GM11168 (cell line): ENCODE results near the gene EHBP1L1.

Experiments used
- in situ Hi-C: fragments of 300-500 bp; cut with MboI; formaldehyde crosslinking; loops from one replicate; pipeline ENCODE4 v1.12.0; 2022; ENCODE audit warnings: low sequenced_read_pairs; ENCODE audit not compliant: unreplicated experiment

The EHBP1L1 gene

DNA sequence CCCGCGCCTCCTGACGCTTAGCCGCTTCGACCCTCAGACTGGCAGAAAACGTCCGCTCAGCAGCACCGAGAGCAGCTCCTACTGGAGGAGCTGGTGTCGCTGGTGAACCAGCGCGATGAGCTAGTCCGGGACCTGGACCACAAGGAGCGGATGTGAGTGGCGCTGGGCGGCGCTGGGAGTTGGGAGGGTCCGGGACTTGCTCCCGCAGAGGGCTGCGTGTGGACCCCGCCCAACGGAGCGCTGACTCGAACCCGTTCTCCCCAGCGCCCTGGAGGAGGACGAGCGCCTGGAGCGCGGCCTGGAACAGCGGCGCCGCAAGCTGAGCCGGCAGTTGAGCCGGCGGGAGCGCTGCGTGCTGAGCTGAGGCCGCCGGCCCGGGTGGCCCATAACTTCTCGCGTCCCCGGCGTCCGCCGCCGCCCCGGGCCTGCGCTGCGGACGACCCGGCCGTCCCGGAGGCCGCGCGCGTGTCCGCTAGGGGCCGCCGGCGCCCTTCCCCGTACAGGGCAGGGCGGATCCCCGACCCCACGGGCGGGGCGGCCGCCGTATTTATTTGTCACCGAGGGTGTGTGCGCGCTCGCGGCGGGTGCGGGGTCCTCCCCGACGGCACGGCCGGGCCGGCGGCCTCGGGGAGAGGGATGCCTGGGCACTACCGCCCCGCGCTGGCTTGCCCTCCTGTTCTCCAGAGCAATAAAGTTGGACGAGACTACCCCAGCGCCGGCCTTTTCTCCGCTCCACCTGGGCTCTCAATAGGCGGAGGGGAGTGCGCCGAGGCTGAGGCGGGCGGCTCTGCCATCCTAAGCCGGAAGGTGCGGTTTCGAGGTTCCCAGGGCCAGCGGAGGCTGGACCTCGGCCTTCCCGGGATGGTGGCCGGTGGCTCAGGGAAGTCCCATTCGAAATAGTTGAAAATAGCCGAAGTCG is 16.3 kb downstream of the EHBP1L1 start:
- in situ Hi-C loops: no loop called here

DNA sequence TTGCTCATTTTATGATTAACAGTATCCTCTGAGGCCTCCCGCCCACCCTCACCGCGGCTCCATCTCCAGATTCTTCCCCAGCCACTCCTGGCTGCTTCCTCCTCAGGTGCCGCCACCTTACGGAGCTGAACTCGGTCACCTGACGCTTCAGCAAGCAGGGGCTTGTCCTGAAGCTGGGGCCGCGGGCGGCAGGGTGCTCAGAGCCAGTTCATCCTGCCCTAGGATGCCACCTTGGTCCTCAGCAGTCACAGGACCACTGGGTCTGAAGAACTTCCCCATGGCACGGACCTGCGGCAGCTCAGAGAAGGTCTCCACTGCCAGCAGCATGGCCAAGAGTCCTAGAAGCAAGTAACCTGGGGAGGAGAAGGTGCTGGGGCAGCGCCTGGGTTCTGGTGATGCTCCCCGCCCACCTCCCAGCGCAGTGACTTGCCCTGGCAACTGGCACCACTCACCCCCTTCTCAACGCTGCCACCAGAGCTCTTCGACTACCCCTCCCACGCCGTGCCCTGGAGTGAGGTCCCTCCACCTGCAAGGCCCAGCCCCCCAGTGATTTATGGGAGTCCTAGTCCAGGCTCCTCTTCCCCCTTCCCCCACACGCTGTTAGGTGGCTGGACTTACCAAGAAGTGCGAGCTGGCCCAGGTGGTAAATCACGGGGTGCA is 17.1 kb downstream of the EHBP1L1 start:
- in situ Hi-C loops: no loop called here

- in situ Hi-C loops: no loop called here
Observed at GRCh38 chr11:65593518-65594414, 17.9 kb downstream of the EHBP1L1 start.

DNA sequence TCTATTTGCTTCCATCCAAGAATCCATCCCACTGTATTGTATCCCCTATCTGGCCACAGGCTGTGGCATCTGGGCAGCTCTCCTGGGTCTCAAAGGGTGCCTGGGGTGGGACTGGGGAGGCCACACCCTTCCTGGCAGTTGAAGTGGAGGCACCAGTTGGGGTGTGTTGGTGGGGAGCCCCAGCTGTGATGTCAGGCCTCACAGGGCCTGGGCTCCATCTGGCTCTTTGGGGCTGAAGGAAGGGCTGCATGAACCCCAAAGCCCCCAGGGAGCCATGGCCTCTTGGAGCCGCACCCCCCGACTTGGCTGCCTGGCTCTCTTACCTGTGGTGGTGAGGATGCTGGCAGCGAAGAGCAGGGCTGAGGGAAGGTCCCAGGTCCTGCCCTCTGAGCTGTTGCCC is 19.3 kb downstream of the EHBP1L1 start:
- in situ Hi-C loops: no loop called here

DNA sequence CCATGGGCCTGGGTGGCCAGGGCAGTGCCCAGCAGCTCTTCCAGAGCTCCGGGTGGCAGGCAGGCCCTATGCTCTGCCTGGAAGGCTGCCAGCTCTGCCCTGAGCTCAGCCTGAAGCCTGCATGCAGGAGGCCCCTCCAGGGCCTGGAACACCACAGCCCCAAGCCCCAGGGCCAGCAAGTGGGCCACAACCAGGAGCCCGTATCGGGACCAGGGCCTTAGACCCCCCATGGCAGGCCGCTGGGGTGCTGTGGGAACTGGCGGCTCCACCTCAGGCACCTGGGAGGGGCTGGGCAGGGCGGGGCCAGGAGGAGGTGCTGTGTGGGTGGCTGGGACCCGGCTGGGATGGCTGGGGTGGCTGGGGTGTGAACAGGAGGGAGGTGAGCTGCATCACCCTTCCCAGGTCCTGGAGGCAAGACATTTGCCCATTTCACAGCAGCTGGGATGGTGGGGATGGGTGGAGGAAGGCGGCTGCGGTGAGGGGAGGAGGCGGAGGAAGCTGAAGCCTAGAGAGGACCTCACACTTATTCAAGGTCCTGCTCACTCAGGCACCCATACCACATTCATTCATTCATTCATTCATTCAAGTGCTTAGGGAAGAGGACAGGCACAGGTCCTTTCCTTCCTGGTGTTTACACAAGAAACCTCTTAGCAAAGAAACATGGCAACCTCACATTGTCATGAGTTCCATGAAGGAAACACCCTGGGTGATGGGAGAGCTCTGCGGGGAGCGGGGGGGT is 19.9 kb downstream of the EHBP1L1 start, which contains the start of gene KCNK7:
Gene KCNK7, minus strand, starts transcription at position 258 of the 739 bp plus-strand sequence. Its CDS starts 28 bp downstream, at position 230.
- in situ Hi-C loops: no loop called here

DNA sequence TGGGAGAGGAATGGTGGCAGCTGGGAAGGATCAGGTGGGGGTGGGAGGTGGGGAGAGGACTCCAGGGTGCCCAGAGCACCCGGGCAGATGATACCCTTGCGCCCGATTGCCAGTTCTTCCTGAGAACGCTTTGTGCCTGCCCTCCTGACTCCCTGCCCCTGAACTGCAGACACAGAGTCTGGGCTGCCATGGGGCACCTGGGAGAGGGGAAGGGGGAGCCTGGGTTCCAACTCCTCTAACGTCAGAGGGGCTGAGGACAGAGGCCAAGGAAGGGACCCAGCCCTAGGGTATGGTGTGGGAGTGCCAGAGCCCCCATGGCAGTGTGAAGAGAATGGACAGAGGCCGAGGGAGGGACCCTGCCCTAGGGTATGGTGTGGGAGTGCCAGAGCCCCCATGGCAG is 20.7 kb downstream of the EHBP1L1 start:
- in situ Hi-C loops: no loop called here

DNA sequence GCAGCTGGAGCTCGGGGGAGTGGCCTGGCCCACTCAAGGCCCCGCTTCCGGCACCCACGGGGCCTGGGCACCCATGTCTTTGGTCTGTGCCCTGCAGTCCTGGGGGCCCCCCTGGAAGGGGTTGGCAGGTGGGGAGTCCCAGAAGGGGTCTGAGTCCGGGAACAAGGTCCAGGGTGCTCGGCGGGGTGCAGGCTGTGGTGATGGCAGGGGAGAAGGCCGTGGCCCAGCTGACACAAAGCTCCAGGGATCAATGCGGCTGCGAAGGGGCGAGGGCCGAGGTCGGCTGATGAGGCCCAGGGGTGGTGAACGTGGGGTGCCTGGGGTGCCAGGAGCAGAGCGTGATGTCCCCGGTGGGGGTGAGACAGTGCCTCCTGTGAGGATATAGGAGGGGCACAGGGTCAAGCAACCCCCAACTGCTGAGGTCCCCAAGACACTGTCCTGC is 22.4 kb downstream of the EHBP1L1 start:
- in situ Hi-C loops: no loop called here

- in situ Hi-C loops: no loop called here
Observed at GRCh38 chr11:65599216-65599954, 23.5 kb downstream of the EHBP1L1 start.

DNA sequence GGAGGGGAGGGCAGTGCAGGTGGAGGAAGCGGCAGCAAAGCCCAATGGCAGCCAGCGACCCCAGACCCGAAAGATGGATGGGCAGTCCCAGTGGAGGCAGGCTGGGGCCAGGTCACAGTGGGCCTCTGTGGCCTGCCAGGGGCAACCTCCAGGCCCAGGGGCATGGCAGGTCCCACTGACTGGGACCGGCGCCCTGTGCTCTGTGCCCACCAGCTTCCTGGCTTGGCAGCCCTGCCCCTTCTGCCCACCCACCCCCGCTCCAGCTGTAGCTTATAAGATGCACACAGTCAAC is 24.0 kb downstream of the EHBP1L1 start:
- in situ Hi-C loops: no loop called here

DNA sequence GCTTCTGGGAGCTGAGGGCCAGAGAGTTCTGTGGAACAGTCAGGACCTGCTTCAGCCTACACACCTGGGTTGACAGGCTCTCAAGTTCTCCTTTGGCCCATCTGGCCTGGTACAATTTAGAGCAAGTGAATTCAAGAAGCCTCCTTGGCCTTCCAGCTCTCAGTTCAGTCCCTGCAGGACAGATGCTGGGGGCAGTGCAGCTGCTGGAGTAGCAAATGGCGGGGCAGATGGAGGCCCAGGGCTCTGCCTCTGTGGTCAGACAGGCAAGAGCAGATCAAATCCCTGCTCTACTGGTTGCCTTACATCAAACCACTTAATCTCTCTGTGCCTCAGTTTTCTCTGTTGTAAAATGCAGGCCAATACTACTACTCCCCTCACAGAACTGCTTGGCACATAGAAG is 28.4 kb downstream of the EHBP1L1 start:
- in situ Hi-C loops: no loop called here

GRCh38 chr11:65606876-65607613 is 31.2 kb downstream of the EHBP1L1 start:
- in situ Hi-C loops: no loop called here

DNA sequence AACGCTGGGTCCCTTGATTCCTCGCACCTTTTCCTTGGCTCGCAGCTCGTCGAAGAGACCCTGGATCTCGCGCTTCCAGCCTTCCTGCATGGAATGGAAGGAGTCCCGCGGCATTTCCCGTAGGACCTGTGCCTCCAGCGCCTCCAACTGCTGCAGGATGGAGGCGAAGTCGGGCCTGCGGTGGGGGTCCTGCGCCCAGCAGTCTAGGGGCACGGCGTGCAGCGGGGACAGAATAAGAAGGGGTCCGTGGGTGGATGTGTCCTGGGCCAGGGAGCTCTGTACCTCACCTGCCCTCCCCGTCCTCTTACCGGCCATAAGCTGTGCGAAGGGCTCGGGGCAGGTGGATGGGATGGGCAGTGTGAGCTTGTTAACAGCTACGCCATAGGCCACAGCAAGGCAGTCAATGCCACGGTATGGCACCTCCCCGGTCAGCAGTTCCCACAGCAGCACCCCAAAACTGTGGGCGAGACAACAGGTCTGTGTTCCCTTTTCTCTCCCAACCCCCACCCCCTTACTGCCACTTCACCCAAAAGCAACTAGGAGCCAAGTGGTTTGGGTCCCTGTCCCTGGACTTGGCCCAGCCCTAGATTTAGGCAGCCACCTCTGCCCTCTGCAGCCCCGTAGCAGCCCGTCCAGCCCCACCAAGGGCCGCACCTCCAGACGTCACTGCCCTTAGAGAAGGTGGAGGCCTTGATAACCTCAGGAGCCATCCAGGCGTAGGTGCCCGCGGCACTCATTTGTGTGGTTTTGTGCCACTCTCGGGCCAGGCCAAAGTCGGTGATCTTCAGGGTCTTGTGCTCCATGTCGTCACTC is 32.0 kb downstream of the EHBP1L1 start:
- in situ Hi-C loops: no loop called here

DNA sequence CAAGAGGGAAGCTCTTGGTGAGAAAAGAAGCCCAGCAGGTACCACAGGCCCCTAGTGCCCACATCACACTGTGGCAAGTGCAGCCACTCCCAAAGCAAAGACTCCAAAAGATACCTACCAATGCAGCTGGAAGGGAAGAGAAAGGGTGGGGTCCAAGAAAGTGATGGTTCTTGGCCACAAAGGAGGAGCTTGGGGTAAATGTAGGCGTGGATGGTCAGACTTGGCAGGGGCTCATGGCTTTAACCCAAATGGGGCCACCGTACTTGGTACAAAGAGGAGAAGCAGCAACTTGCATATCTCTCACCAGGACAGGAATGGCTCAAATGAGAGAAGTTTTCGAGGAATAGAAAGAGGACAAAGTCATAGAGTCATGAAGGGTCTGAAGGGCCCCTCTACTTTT is 33.4 kb downstream of the EHBP1L1 start:
- in situ Hi-C loops: no loop called here

DNA sequence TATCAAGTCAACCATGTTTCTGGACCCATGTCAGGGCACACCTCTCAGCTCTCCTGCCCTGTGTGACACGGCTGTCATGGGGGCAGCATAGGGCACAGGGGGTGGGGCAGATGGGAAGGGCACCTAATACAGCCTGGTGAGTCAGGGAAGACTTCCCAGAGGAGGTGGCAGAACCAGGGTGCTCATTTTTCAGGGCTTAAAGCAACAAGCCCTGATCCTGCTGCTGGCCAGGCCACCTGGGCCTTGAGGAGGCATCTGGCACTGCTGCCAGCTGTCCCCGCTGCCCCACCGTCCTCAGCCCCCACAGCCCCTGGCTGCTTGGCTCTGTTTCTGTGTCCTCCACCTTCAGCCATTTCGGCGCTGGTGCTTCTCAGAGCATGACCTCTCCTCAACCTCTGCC is 33.8 kb downstream of the EHBP1L1 start:
- in situ Hi-C loops: no loop called here

- in situ Hi-C loops: no loop called here
Observed at GRCh38 chr11:65610404-65610803, 34.6 kb downstream of the EHBP1L1 start.

DNA sequence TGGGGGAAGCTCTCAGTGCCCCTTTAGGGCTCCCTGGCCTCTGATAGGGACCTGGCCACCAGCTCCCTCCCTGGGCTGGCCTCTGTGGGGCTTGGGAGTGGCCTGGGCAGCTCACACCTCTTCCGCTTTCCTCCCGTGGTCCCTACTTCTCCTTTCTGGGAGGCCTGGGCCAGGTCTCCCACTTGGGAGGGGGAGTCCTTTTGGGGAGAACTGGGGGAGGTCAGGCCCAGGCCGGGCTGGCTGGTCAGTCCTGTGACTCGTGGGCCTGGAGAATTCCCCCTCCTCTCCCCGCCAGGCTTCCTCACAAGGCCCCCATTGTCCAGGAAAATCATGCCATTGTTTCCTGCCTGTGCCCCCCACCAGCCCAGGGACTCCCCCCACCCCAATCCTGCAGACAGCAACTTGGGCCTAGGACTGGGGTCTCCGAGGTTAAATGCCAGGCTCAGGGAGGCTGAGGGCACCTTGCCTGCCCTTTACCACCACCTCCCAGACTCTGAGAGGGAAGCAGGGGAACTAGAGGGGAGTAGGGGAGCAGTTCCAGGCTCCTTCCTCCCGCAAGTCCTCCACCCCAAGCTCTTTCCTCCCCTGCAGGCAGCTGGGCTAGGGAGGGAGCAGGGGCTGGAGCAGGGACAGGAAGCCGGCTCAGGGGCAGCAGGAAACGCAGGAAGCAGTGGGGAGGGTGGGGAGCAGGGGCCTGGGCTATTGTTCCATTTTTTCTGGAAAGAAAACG is 35.3 kb downstream of the EHBP1L1 start:
- in situ Hi-C loops: no loop called here
